ENCODE measurements around the gene RTBDN.
"Not testable (repeated sequence)": the region's sequence is repeated elsewhere in the genome, so short reads cannot be mapped to it uniquely, and the experiment has no call there.

Gene RTBDN

GRCh38 chr19:12847159-12848139, 13.1 kb upstream of the RTBDN start:
- peak; percentile 94 for DNase-seq (ENCODE audit: low spot score)
- TF ChIP-seq, protein P1, sequence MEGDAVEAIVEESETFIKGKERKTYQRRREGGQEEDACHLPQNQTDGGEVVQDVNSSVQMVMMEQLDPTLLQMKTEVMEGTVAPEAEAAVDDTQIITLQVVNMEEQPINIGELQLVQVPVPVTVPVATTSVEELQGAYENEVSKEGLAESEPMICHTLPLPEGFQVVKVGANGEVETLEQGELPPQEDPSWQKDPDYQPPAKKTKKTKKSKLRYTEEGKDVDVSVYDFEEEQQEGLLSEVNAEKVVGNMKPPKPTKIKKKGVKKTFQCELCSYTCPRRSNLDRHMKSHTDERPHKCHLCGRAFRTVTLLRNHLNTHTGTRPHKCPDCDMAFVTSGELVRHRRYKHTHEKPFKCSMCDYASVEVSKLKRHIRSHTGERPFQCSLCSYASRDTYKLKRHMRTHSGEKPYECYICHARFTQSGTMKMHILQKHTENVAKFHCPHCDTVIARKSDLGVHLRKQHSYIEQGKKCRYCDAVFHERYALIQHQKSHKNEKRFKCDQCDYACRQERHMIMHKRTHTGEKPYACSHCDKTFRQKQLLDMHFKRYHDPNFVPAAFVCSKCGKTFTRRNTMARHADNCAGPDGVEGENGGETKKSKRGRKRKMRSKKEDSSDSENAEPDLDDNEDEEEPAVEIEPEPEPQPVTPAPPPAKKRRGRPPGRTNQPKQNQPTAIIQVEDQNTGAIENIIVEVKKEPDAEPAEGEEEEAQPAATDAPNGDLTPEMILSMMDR (IDR thresholded peaks at IDR 0.05; ENCODE audit: extremely low read depth, missing control alignments) = peak; percentile 100

DNA sequence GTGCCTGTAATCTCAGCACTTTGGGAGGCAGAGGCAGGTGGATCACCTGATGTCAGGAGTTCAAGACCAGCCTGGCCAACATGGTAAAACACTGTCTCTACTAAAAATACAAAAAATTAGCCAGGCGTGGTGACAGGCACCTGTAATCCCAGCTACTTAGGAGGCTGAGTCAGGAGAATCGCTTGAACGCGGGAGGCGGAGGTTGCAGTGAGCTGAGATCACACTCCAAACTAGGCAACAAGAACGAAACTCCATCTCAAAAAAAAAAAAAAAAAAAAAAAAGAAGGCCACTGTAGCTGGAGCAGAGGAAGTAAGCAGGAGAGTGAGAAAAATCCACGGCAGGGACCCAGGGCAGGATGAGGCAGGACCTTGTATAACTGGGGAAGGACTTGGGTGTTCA, 12.2 kb upstream of the RTBDN start:
- not testable (repeated sequence) for DNase-seq (ENCODE audit: low spot score)

GRCh38 chr19:12843999-12844732, 9.8 kb upstream of the RTBDN start:
- TF ChIP-seq, protein P1 (IDR thresholded peaks at IDR 0.05; ENCODE audit: extremely low read depth, missing control alignments) = no peak
- DNase-seq (ENCODE audit: low spot score) = no peak

DNA sequence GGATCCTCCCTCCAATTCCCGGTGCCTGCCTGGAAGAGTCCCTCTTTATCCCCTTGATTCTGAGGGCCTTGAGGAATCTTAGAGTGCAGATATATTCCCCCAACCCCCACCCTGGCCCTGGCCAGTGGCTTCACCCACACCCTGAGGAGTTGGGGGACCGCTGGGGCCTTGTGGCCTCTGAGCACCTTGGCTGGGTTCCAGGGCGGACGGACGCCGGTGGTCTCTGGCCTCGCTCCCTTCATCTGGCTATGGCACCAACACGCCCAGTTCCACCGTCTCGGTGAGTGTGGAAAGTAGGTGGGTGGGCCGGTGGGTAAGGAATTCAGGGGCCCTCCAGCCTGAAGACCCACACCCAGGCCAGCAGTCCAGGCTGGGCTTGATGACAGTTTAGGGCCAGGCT, 8.9 kb upstream of the RTBDN start:
- TF ChIP-seq, protein P1 (IDR thresholded peaks at IDR 0.05; ENCODE audit: extremely low read depth, missing control alignments) = no peak

DNA sequence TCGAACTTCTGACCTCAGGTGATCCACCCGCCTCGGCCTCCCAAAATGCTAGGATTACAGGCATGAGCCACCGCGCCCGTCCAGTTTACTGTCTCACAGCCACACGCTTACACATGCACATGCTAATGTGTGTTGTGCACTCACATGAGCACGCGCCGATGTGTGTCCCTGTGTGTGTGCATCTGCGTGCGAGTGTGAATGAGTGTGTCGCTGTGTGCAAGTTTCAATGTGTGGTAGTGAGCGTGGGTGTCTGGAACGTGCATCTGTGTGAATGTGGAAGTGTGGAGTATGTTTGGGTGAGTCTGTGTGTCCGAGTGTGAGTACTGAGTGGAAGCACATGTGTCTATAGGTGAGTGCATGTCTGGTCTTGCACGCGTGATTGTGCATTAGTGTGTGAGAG, 8.1 kb upstream of the RTBDN start:
- no peak for DNase-seq (ENCODE audit: low spot score)
- TF ChIP-seq, protein P1 (IDR thresholded peaks at IDR 0.05; ENCODE audit: extremely low read depth, missing control alignments) = no peak

More for the DNA sequence above, 8.9 kb upstream of the RTBDN start:
- no peak for DNase-seq (ENCODE audit: low spot score)

DNA sequence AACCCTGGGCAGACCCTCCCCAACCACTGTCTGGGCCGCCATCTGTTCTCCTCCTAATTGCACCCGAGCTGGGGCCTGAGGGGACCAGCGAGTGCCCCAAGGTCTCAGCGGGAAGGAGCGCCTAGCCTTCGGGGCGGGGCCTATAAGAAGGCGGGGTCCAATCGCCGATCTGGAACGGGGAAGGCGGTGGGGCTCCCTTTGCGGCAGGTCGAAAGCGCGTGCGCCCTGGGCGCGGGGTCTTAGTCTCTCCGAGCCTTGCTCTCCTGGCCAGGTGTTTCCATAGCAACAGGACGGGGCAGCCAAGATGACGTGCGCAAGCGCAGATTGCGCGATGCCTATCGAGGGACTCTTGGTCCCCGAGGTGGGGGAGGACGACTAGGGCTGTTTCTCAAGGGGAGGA, 6.7 kb upstream of the RTBDN start:
- TF ChIP-seq, protein P1 (IDR thresholded peaks at IDR 0.05; ENCODE audit: extremely low read depth, missing control alignments) = no peak

DNA sequence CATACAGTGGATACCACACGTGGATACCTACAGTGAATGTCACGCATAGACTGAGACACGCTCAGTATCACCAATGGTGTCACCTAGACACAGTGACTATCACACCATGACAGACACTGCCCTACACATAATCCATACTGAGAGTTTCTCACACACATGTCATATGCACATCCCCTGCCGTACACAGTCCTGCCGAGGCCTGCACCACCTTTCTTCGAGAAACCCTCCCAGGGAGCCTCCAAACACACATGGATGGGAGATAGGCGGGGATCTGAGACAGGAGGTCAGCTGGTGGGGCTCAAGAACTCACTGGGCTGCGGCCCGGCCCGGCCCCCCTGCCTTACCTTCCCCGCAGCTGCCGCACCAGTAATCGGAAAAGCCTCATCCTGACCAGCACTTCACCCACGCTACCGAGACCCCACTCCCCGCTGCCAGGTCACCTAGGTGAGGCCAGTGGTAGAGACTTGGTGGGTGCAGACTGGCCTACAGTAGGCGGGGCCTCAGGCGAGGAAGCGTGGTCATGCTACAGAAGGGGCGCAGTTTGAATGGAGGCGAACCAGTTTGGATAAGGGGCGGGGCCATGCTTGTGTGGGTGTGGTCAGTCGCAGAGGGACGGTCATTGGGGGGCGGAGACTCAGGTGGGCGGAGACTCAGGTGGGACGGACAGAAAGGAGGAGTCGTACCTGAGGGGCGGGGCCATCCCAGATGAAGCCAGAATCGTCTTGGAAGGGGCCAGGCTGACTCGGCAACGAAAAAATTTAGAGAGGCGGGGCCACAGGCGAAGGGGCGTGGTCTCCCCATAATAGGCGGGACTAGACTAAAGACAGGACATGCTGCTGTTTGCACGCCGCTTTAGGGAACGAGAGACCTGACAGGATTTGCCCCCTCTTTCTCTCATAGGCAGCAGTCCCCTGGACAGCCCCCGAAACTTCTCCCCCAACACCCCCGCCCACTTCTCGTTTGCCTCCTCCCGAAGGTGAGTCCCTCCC, 6.0 kb upstream of the RTBDN start:
- TF ChIP-seq, protein P1 (IDR thresholded peaks at IDR 0.05; ENCODE audit: extremely low read depth, missing control alignments) = no peak
- peak; percentile 80 for DNase-seq (ENCODE audit: low spot score)

More for the DNA sequence above, 6.7 kb upstream of the RTBDN start:
- no peak for DNase-seq (ENCODE audit: low spot score)

Data from GM20000 (cell line).